Activated naive CD8-positive, alpha-beta T cell treated with anti-CD3 and anti-CD28 coated beads, Interleukin-2, amount 50 U/mL, for 16 hours (primary cell): Measurements from ENCODE around the gene ITGB3BP.

Source experiments
- DNase-seq: peaks from one replicate; pipeline ENCODE4 v3.0.0-alpha.2; 2020; ENCODE audit warnings: low read depth, low spot score

ITGB3BP gene

GRCh38 chr1:63418101-63418500 is 104.9 kb downstream of the ITGB3BP start:
- DNase-seq: no peak

DNA sequence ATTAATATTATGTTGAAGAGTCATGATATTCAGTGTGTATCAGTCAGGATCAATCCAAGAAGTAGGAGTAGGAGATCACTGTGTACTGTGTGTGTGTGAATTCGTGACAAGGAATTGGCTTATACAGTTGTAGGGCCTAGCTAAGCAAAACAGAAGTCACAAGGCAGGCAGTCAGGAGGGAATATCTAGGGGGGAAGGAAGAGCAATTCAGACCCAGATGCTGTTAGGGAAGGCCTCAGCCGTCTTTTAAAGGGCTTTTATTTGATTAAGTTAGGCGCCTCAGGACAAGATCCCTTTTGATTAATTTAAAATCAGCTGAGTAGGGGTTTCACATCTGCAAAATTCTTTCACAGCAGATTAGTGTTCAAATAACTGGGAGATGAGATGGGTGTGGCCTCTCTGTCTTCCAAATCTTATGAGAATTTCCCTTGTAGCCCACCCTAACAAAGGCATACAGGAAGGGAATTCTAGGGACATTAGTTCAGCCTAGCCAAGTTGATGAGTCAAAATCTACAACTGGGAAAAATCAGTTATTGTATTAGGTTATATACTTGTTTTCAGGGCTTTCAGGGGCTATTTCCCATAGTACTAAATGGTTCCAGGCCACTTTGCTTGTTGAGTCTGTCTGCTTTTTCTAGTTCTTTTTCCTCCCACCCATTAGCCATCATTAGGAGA is 108.2 kb downstream of the ITGB3BP start:
- no peak for DNase-seq

DNA sequence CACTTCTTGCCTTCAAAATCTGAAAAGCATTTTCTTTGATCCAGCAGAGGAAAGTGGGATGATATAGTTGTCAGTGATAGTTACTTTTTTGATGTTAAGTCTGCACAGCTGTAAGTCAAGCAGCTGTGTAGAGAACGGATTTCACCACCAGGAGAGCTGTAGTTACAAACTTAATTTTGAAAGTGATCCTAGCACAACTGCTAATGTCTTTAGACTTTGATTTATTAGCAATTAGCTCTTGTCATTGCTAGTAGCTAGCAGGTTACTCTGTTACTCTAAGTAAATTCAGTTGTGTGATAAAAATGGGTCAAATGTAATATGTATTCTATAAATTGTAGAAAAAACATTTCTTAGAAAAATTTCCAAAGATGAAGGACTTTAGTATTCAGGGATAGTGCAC is 109.6 kb downstream of the ITGB3BP start:
- no peak for DNase-seq

GRCh38 chr1:63411066-63411465 is 112.0 kb downstream of the ITGB3BP start:
- DNase-seq: no peak

GRCh38 chr1:63408331-63408730 is 114.7 kb downstream of the ITGB3BP start:
- DNase-seq: no peak

DNA sequence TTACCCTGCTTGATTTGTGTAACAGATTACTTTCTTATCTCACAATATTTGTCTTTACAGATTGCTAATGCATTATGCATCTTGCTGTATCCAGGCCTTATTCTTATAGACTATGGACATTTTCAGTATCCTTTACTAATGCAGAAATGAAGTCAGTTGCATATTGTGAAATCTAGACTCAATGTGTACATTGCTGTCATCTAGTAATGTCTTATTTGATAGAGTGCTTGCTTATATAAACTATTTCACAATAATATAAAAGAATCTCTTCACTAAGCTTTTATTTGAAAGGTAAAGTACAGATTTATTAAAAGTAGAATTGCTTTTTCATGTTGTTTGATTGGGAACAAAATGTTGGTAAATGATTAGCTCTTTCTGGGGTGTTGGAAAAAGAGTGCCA is 116.0 kb downstream of the ITGB3BP start:
- DNase-seq: no peak

DNA sequence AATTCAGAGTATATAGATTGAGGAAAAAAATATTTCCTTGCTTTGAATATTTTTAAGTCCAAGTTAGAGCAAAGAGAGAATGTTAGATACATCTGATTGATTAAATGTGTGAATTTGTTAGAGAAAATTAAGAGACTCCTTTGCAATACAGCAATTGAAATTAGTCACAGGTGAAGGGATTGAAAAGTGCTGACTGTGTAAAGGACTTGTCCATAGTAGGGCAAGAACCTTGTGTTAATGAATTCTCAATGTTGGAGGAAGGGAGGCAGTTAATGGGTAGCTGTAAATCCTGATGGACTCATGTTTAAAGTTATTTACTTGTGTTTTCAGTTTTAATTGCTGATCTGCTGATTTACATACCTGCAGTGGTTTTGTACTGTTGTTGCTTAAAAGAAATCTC is 117.0 kb downstream of the ITGB3BP start:
- DNase-seq: no peak

GRCh38 chr1:63405021-63405420 is 118.0 kb downstream of the ITGB3BP start:
- DNase-seq: no peak

GRCh38 chr1:63403386-63403785 is 119.6 kb downstream of the ITGB3BP start:
- DNase-seq: no peak

DNA sequence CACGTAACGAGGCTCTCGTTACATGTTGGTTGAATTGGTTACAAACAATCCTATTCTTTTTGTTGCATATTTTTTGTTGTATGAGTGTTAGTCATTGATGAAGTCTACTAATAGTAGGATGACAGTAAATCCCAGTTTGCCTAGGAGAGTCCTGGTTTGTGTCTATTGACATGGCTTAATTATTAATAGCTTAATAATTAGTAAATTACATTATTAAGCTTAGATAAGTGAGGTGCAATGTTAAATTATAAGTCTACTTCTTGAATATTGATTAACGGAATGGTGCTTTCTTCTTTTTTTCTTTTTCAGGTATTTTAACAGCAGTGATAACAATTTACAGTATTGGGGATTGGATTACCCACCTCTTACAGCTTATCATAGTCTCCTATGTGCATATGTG is 121.1 kb downstream of the ITGB3BP start:
- DNase-seq: no peak
